ENCODE measurements around the gene NACAD. TPM values are rescaled to one million over a fixed set of nuclear protein-coding genes. Genes with fewer than 3 reads are reported as not detected.

NACAD gene
- polyA plus RNA-seq, 1 donor from 2014 or later = 14.5 TPM

DNA sequence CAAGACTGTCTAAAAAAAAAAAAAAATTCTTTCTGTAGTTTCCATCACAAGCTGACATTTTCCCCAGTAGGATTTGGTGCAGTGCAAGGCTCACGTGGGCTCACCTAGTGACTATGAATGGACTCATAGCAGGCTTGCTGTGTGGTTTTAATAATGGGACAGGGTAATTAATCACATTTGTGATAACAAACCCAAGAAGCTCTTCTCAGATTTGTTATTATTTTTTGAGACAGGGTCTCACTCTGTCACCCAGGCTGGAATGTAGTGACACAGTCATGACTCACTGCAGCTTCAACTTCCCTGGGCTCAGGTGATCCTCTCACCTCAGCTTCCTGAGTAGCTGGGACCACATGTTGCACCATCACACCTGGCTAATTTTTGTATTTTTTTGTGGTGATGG, 40.0 kb downstream of the NACAD start (continued):
- no peak for TF ChIP-seq EP300 (conservative IDR thresholded peaks at IDR 0.05; ENCODE audit: poor library complexity, severe bottlenecking)

DNA sequence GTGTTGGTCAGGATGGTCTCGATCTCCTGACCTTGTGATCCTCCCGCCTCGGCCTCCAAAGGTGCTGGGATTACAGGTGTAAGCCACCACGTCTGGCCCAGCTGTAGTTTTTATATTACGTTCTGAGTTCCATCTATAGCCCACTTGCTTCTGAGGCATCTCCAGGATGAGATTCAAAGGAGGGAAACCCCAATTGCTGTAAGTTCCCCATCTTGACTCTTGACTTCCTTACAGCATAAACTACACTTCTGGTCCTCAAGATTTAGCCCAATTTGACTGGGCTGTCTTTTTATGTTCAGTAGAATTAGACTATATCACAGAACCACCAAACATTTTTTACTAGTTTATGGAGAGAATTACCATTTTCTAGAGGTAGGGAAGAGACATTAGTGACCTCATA, 44.4 kb downstream of the NACAD start:
- Histone ChIP-seq H3K79me2 (replicated peaks; ENCODE audit: insufficient read depth, low read length) (no peaks in the 10 kb centered on the region), H3K27ac (ENCODE audit: low read length) (no peak overlapping the region), H3K9me2 (ENCODE audit: insufficient read depth, low read length) (no peaks in the 10 kb centered on the region), H3K4me3 (ENCODE audit: low read length) (no peak overlapping the region), H4K20me1 (ENCODE audit: insufficient read depth) (no peaks in the 10 kb centered on the region), H3K36me3 (ENCODE audit: insufficient read depth, low read length) (no peaks in the 10 kb centered on the region), H3K9ac (ENCODE audit: low read length) (no peak overlapping the region), H3K4me2 (ENCODE audit: low read length) (no peak overlapping the region), H3K9me3 (ENCODE audit: low read length) (no peaks in the 10 kb centered on the region), H3K27me3 (ENCODE audit: insufficient read depth, low read depth, low read length) (no peaks in the 10 kb centered on the region), H3F3A (ENCODE audit: insufficient read depth, low read length, poor library complexity, severe bottlenecking) (no peaks in the 10 kb centered on the region), H2AFZ (ENCODE audit: low read depth, low read length) (no peak overlapping the region)
- no peak for TF ChIP-seq CTCF (IDR thresholded peaks at IDR 0.05; ENCODE audit: poor library complexity, severe bottlenecking)
- no peak for TF ChIP-seq POLR2AphosphoS5 (IDR thresholded peaks at IDR 0.05)

DNA sequence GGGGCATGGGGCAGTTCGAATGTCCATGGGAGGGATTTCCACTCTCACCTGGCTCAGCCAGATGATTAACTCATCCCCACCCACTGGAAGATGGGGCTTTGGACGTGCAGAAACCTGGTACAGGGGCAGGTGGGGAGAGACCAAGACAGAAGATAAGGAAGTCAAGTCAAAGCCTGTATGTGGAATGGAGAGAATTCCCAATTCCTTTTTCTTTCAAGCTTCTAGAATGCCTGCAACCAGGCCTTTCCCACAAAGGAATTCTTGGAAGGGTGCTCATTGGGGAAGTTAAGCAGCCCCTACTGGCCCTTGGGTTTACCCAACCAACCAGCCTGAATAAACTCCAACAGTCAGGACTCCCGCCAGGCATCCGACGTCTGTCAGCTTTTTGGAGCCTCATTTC, 49.7 kb downstream of the NACAD start:
- TF ChIP-seq MXI1 (conservative IDR thresholded peaks at IDR 0.05; ENCODE audit: poor library complexity, severe bottlenecking) = no peak
- no peak for TF ChIP-seq RAD21 (conservative IDR thresholded peaks at IDR 0.05)
- TF ChIP-seq TAF1 (IDR thresholded peaks at IDR 0.05; ENCODE audit: low read depth) = no peak
- TF ChIP-seq EZH2 (IDR thresholded peaks at IDR 0.05; ENCODE audit: borderline replicate concordance, insufficient read depth, low read length, poor library complexity, severe bottlenecking) = no peak
- no peak for TF ChIP-seq CTCF (IDR thresholded peaks at IDR 0.05; ENCODE audit: poor library complexity, severe bottlenecking)
- TF ChIP-seq SMC3 (conservative IDR thresholded peaks at IDR 0.05; ENCODE audit: poor library complexity) = no peak
- TF ChIP-seq, protein P1, sequence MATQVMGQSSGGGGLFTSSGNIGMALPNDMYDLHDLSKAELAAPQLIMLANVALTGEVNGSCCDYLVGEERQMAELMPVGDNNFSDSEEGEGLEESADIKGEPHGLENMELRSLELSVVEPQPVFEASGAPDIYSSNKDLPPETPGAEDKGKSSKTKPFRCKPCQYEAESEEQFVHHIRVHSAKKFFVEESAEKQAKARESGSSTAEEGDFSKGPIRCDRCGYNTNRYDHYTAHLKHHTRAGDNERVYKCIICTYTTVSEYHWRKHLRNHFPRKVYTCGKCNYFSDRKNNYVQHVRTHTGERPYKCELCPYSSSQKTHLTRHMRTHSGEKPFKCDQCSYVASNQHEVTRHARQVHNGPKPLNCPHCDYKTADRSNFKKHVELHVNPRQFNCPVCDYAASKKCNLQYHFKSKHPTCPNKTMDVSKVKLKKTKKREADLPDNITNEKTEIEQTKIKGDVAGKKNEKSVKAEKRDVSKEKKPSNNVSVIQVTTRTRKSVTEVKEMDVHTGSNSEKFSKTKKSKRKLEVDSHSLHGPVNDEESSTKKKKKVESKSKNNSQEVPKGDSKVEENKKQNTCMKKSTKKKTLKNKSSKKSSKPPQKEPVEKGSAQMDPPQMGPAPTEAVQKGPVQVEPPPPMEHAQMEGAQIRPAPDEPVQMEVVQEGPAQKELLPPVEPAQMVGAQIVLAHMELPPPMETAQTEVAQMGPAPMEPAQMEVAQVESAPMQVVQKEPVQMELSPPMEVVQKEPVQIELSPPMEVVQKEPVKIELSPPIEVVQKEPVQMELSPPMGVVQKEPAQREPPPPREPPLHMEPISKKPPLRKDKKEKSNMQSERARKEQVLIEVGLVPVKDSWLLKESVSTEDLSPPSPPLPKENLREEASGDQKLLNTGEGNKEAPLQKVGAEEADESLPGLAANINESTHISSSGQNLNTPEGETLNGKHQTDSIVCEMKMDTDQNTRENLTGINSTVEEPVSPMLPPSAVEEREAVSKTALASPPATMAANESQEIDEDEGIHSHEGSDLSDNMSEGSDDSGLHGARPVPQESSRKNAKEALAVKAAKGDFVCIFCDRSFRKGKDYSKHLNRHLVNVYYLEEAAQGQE (IDR thresholded peaks at IDR 0.05; ENCODE audit: borderline replicate concordance) = no peak
- TF ChIP-seq EP300 (conservative IDR thresholded peaks at IDR 0.05; ENCODE audit: poor library complexity, severe bottlenecking) = no peak
- no peak for TF ChIP-seq POLR2AphosphoS5 (IDR thresholded peaks at IDR 0.05)
- Histone ChIP-seq H3K27ac (ENCODE audit: low read length) (no peak overlapping the region), H3K36me3 (ENCODE audit: insufficient read depth, low read length) (no peaks in the 10 kb centered on the region), H3K79me2 (replicated peaks; ENCODE audit: insufficient read depth, low read length) (no peaks in the 10 kb centered on the region), H3K9me3 (ENCODE audit: low read length) (no peaks in the 10 kb centered on the region), H3K27me3 (ENCODE audit: insufficient read depth, low read depth, low read length) (no peaks in the 10 kb centered on the region), H4K20me1 (ENCODE audit: insufficient read depth) (no peaks in the 10 kb centered on the region), H3K9ac (ENCODE audit: low read length) (no peak overlapping the region), H3K4me3 (ENCODE audit: low read length) (no peak overlapping the region), H3K4me2 (ENCODE audit: low read length) (no peak overlapping the region), H3F3A (ENCODE audit: insufficient read depth, low read length, poor library complexity, severe bottlenecking) (no peaks in the 10 kb centered on the region), H2AFZ (ENCODE audit: low read depth, low read length) (no peak overlapping the region), H3K9me2 (ENCODE audit: insufficient read depth, low read length) (no peaks in the 10 kb centered on the region)
